ENCODE results near the gene CRIP2.

Gene CRIP2

GRCh38 chr14:105483300-105484068 is 8.9 kb downstream of the CRIP2 start:
- no peaks in the 10 kb centered on the region for H3K36me3 ChIP-seq (ENCODE audit: insufficient read depth, low read length)
- H3K27me3 ChIP-seq (ENCODE audit: insufficient read depth, low read length), result peaks cover 26% of the 10 kb centered on the region
- H3K4me2 ChIP-seq (ENCODE audit: low read length), result no peak overlapping the region
- H3K4me3 ChIP-seq (ENCODE audit: low read depth, low read length, poor library complexity, severe bottlenecking), result no peak overlapping the region
- no peak overlapping the region for H2AFZ ChIP-seq (ENCODE audit: low read length)
- H3K27ac ChIP-seq (ENCODE audit: low read depth, low read length, poor library complexity, severe bottlenecking), result no peak overlapping the region
- no peaks in the 10 kb centered on the region for H3K9me2 ChIP-seq (ENCODE audit: low read depth, low read length)
- no peaks in the 10 kb centered on the region for H3F3A ChIP-seq (ENCODE audit: insufficient read depth, low read length)
- H3K4me1 ChIP-seq (ENCODE audit: insufficient read depth, low read length, severe bottlenecking), result peaks cover 39% of the 10 kb centered on the region
- H4K20me1 ChIP-seq (ENCODE audit: insufficient read depth, low read length), result no peaks in the 10 kb centered on the region
- H3K9me3 ChIP-seq (ENCODE audit: low read length), result no peaks in the 10 kb centered on the region
- TF ChIP-seq EZH2 (IDR thresholded peaks at IDR 0.05; ENCODE audit: borderline replicate concordance, low read length), result no peak
- TF ChIP-seq CTCF (IDR thresholded peaks at IDR 0.05; ENCODE audit: low read length), result no peak
- no peaks in the 10 kb centered on the region for H3K79me2 ChIP-seq (ENCODE audit: insufficient read depth, low read length)
- no peak overlapping the region for H3K9ac ChIP-seq (ENCODE audit: low read length)

GRCh38 chr14:105484069-105484996 is 9.7 kb downstream of the CRIP2 start:
- Histone ChIP-seq H2AFZ (ENCODE audit: low read length) (no peak overlapping the region), H3K9me2 (ENCODE audit: low read depth, low read length) (no peaks in the 10 kb centered on the region), H3K27ac (ENCODE audit: low read depth, low read length, poor library complexity, severe bottlenecking) (no peak overlapping the region), H3K4me1 (ENCODE audit: insufficient read depth, low read length, severe bottlenecking) (peaks cover 48% of the 10 kb centered on the region), H3K27me3 (ENCODE audit: insufficient read depth, low read length) (peaks cover 25% of the 10 kb centered on the region), H3K4me2 (ENCODE audit: low read length) (no peak overlapping the region), H3K9me3 (ENCODE audit: low read length) (no peaks in the 10 kb centered on the region), H3K9ac (ENCODE audit: low read length) (no peak overlapping the region), H4K20me1 (ENCODE audit: insufficient read depth, low read length) (no peaks in the 10 kb centered on the region), H3F3A (ENCODE audit: insufficient read depth, low read length) (no peaks in the 10 kb centered on the region), H3K79me2 (ENCODE audit: insufficient read depth, low read length) (no peaks in the 10 kb centered on the region), H3K4me3 (ENCODE audit: low read depth, low read length, poor library complexity, severe bottlenecking) (no peak overlapping the region), H3K36me3 (ENCODE audit: insufficient read depth, low read length) (no peaks in the 10 kb centered on the region)
- TF ChIP-seq CTCF (IDR thresholded peaks at IDR 0.05; ENCODE audit: low read length) (no peak), EZH2 (IDR thresholded peaks at IDR 0.05; ENCODE audit: borderline replicate concordance, low read length) (no peak)

GRCh38 chr14:105484997-105485393 is 10.4 kb downstream of the CRIP2 start:
- H3K36me3 ChIP-seq (ENCODE audit: insufficient read depth, low read length), result no peaks in the 10 kb centered on the region
- no peaks in the 10 kb centered on the region for H3K79me2 ChIP-seq (ENCODE audit: insufficient read depth, low read length)
- H2AFZ ChIP-seq (ENCODE audit: low read length), result no peak overlapping the region
- peaks cover 19% of the 10 kb centered on the region for H3K27me3 ChIP-seq (ENCODE audit: insufficient read depth, low read length)
- H3K9me3 ChIP-seq (ENCODE audit: low read length), result no peaks in the 10 kb centered on the region
- H3K9ac ChIP-seq (ENCODE audit: low read length), result no peak overlapping the region
- TF ChIP-seq CTCF (IDR thresholded peaks at IDR 0.05; ENCODE audit: low read length) (no peak), EZH2 (IDR thresholded peaks at IDR 0.05; ENCODE audit: borderline replicate concordance, low read length) (no peak)
- no peak overlapping the region for H3K27ac ChIP-seq (ENCODE audit: low read depth, low read length, poor library complexity, severe bottlenecking)
- H3F3A ChIP-seq (ENCODE audit: insufficient read depth, low read length), result no peaks in the 10 kb centered on the region
- H4K20me1 ChIP-seq (ENCODE audit: insufficient read depth, low read length), result no peaks in the 10 kb centered on the region
- no peak overlapping the region for H3K4me2 ChIP-seq (ENCODE audit: low read length)
- no peak overlapping the region for H3K4me3 ChIP-seq (ENCODE audit: low read depth, low read length, poor library complexity, severe bottlenecking)
- peaks cover 50% of the 10 kb centered on the region for H3K4me1 ChIP-seq (ENCODE audit: insufficient read depth, low read length, severe bottlenecking)
- H3K9me2 ChIP-seq (ENCODE audit: low read depth, low read length), result no peaks in the 10 kb centered on the region
